SK-N-SH (cell line): ENCODE results near the gene DLEC1. TPM values are rescaled to one million over a fixed set of nuclear protein-coding genes. Genes with fewer than 3 reads are reported as not detected.

Experiments
- CTCF ChIA-PET: fragments of 300-600, 350-600 bp; formaldehyde crosslinking; extraction: SDS; loops from one replicate; lab custom pipeline; 2021; lab: Yijun Ruan, JAX
- POLR2A ChIA-PET: fragments of 350-600 bp; sonication (Branson Sonifier 250); formaldehyde crosslinking; extraction: SDS; loops from one replicate; lab custom pipeline; 2020; ENCODE audit warnings: antibody characterized with exemption, inconsistent platforms; lab: Yijun Ruan, JAX
- DNase-seq: peaks from one replicate; pipeline ENCODE4 v3.0.0; 2012
- H2AFZ ChIP-seq: fragments of 200-600 bp; sonication (generic); 2 replicates; pipeline ENCODE4 v1.8.1; 2016; ENCODE audit warnings: antibody characterized with exemption, mild to moderate bottlenecking, low read depth
- H3F3A ChIP-seq: fragments of 200-600 bp; sonication (generic); replicated peaks from 2 replicates; pipeline ENCODE3; 2016; ENCODE audit warnings: antibody characterized with exemption, mild to moderate bottlenecking; ENCODE audit not compliant: insufficient read depth
- H3K27ac ChIP-seq, 2 experiments: fragments of 200-500 bp in 1 of 2; fragments of 200-600 bp in 1 of 2; sonication (Bioruptor generic) in 1 of 2; sonication (generic), shearing (Covaris generic) in 1 of 2; 2 replicates each; pipeline versions ENCODE4 v1.5.1 to v1.6.1; 2014 to 2016; ENCODE audit warnings: low read depth in 2 of 2, inconsistent platforms in 1 of 2, low read length in 1 of 2, mild to moderate bottlenecking in 1 of 2, mixed read lengths in 1 of 2
- H3K27me3 ChIP-seq: fragments of 200-600 bp; sonication (generic), shearing (Covaris generic); 2 replicates; pipeline ENCODE4 v1.6.1; 2016; ENCODE audit warnings: mixed run types; ENCODE audit not compliant: insufficient read depth
- H3K36me3 ChIP-seq, 2 experiments: fragments of 200-500 bp in 1 of 2; fragments of 200-600 bp in 1 of 2; sonication (Bioruptor generic) in 1 of 2; sonication (generic) in 1 of 2; replicated peaks in 1 of 2; 2 replicates each; pipeline versions ENCODE3 to v1.5.1; 2014 to 2016; ENCODE audit warnings: low read length in 1 of 2, mild to moderate bottlenecking in 1 of 2; ENCODE audit not compliant: insufficient read depth in 2 of 2, control insufficient read depth in 1 of 2
- H3K4me1 ChIP-seq, 2 experiments: fragments of 200-500 bp in 1 of 2; fragments of 200-600 bp in 1 of 2; sonication (Bioruptor generic) in 1 of 2; sonication (generic), shearing (Covaris generic) in 1 of 2; 2 replicates each; pipeline versions ENCODE4 v1.5.1 to v1.6.1; 2014 to 2016; ENCODE audit warnings: low read depth in 1 of 2, low read length in 1 of 2, mixed run types in 1 of 2; ENCODE audit not compliant: insufficient read depth in 2 of 2, control insufficient read depth in 1 of 2
- H3K4me2 ChIP-seq: fragments of 200-600 bp; sonication (generic), shearing (Covaris generic); 2 replicates; pipeline ENCODE4 v1.6.1; 2017; ENCODE audit warnings: mixed run types
- H3K4me3 ChIP-seq, 2 experiments: fragments of 200-500 bp in 1 of 2; fragments of 200-600 bp in 1 of 2; sonication (Bioruptor generic) in 1 of 2; sonication (generic), shearing (Covaris generic) in 1 of 2; 2 replicates each; pipeline versions ENCODE4 v1.5.1 to v1.8.1; 2014 to 2016; ENCODE audit warnings: low read depth in 2 of 2, inconsistent platforms in 1 of 2, low read length in 1 of 2, mild to moderate bottlenecking in 1 of 2, mixed read lengths in 1 of 2, moderate library complexity in 1 of 2
- H3K79me2 ChIP-seq: fragments of 200-600 bp; sonication (generic); 2 replicates; pipeline ENCODE4 v1.8.1; 2017; ENCODE audit warnings: mild to moderate bottlenecking; ENCODE audit not compliant: insufficient read depth
- H3K9ac ChIP-seq: fragments of 200-600 bp; sonication (generic); 2 replicates; pipeline ENCODE4 v1.6.1; 2017; ENCODE audit warnings: mixed run types
- H3K9me2 ChIP-seq: fragments of 200-600 bp; sonication (generic); 2 replicates; pipeline ENCODE4 v1.6.1; 2017; ENCODE audit warnings: mixed run types
- H3K9me3 ChIP-seq: fragments of 200-600 bp; sonication (generic); 2 replicates; pipeline ENCODE4 v1.6.1; 2017; ENCODE audit warnings: mixed run types, mild to moderate bottlenecking, moderate library complexity
- H4K20me1 ChIP-seq: fragments of 200-600 bp; sonication (generic); 2 replicates; pipeline ENCODE4 v1.6.1; 2017; ENCODE audit warnings: mild to moderate bottlenecking, mixed run types; ENCODE audit not compliant: insufficient read depth
- FOXJ3 ChIP-seq: sonication (generic); formaldehyde crosslinking; IDR thresholded peaks from 2 replicates; pipeline ENCODE4 v1.5.1; 2020; ENCODE audit warnings: mild to moderate bottlenecking, missing genetic modification reagents
- FOXM1 ChIP-seq: IDR thresholded peaks from 2 replicates; pipeline ENCODE4 v1.4.0; 2012; ENCODE audit warnings: low read depth, mild to moderate bottlenecking
- GATA2 ChIP-seq: sonication (generic); formaldehyde crosslinking; IDR thresholded peaks from 2 replicates; pipeline ENCODE4 v1.5.0; 2020; ENCODE audit warnings: mild to moderate bottlenecking, missing genetic modification reagents
- MAX ChIP-seq: IDR thresholded peaks from 2 replicates; pipeline ENCODE4 v1.4.0; 2012; ENCODE audit warnings: low read depth
- MEF2A ChIP-seq: IDR thresholded peaks from 2 replicates; pipeline ENCODE4 v1.4.0; 2012; ENCODE audit warnings: low read depth, borderline replicate concordance
- MXI1 ChIP-seq: IDR thresholded peaks from 2 replicates; pipeline ENCODE4 v1.6.1; 2012; ENCODE audit warnings: mild to moderate bottlenecking, low read depth, low read length, improper control_type of control experiment
- NFIC ChIP-seq: IDR thresholded peaks from 2 replicates; pipeline ENCODE4 v1.4.0; 2012; ENCODE audit warnings: borderline replicate concordance
- PBX3 ChIP-seq: IDR thresholded peaks from 2 replicates; pipeline ENCODE4; 2012
- RXRA ChIP-seq: IDR thresholded peaks from 2 replicates; pipeline ENCODE4 v1.4.0; 2012; ENCODE audit warnings: low read depth, mild to moderate bottlenecking, borderline replicate concordance
- SIN3A ChIP-seq: IDR thresholded peaks from 2 replicates; pipeline ENCODE4 v1.6.1; 2012; ENCODE audit warnings: low read depth, mild to moderate bottlenecking, low read length, moderate library complexity, borderline replicate concordance
- SMC3 ChIP-seq: IDR thresholded peaks from 2 replicates; pipeline ENCODE4 v1.6.1; 2012; ENCODE audit warnings: low read depth, low read length, improper control_type of control experiment
- TCF12 ChIP-seq: IDR thresholded peaks from 2 replicates; pipeline ENCODE4 v1.4.0; 2012
- USF1 ChIP-seq: IDR thresholded peaks from 2 replicates; pipeline ENCODE4 v1.4.0; 2012; ENCODE audit warnings: low read depth, borderline replicate concordance
- YY1 ChIP-seq: IDR thresholded peaks from 2 replicates; pipeline ENCODE4 v1.4.0; 2012; ENCODE audit warnings: low read depth, mild to moderate bottlenecking
- WGBS: methylation state at CpG from one replicate; pipeline ENCODE4 v1.1.6; 2017; ENCODE audit warnings: low lambda C conversion rate; 5-methylcytosine and 5-hydroxymethylcytosine counted together
- polyA plus RNA-seq, 3 experiments: library from polyadenylated mRNA; depleted of rRNA; stranded (reverse); fragments of >200 nt; gene quantifications; 2 replicates each; pipeline ENCODE4 v1.2.3, GENCODE V29; 2012
- TF ChIP-seq, protein P1 (sequence below): fragments of 200-600 bp; sonication (generic); IDR thresholded peaks from 2 replicates; pipeline ENCODE4 v1.6.1; 2017; ENCODE audit warnings: antibody characterized with exemption, mild to moderate bottlenecking, moderate library complexity

The DLEC1 gene
- polyA plus RNA-seq, 1 of the 3 experiments (the other 2 are of a cell fraction) = 0.02 TPM

GRCh38 chr3:38109580-38110313, 70.7 kb downstream of the DLEC1 start:
- H3K9me2 ChIP-seq = no peaks in the 10 kb centered on the region
- H3K9ac ChIP-seq = no peak overlapping the region
- no peak overlapping the region for H3K27ac ChIP-seq
- H3K4me1 ChIP-seq = no peaks in the 10 kb centered on the region
- peaks cover 12% of the 10 kb centered on the region for H3K9me3 ChIP-seq
- no peaks in the 10 kb centered on the region for H3K79me2 ChIP-seq
- ChIA-PET POLR2A (no interaction called here), CTCF (interaction anchor here (1.0 kb wide), 1 partner anchor 370 kb away, joined by 6 read pairs; no protein-coding TSS in a partner anchor)
- no peak overlapping the region for H2AFZ ChIP-seq
- TF ChIP-seq YY1 (no peak), USF1 (no peak), FOXM1 (no peak), TCF12 (no peak)
- TF ChIP-seq, protein P1, sequence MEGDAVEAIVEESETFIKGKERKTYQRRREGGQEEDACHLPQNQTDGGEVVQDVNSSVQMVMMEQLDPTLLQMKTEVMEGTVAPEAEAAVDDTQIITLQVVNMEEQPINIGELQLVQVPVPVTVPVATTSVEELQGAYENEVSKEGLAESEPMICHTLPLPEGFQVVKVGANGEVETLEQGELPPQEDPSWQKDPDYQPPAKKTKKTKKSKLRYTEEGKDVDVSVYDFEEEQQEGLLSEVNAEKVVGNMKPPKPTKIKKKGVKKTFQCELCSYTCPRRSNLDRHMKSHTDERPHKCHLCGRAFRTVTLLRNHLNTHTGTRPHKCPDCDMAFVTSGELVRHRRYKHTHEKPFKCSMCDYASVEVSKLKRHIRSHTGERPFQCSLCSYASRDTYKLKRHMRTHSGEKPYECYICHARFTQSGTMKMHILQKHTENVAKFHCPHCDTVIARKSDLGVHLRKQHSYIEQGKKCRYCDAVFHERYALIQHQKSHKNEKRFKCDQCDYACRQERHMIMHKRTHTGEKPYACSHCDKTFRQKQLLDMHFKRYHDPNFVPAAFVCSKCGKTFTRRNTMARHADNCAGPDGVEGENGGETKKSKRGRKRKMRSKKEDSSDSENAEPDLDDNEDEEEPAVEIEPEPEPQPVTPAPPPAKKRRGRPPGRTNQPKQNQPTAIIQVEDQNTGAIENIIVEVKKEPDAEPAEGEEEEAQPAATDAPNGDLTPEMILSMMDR = no peak
- no peaks in the 10 kb centered on the region for H3K27me3 ChIP-seq
- no peaks in the 10 kb centered on the region for H3K36me3 ChIP-seq
- H3F3A ChIP-seq = no peaks in the 10 kb centered on the region
- WGBS = 83% methylated on average over 6 of the region's 17 CpGs
- H4K20me1 ChIP-seq = no peaks in the 10 kb centered on the region
- no peak overlapping the region for H3K4me3 ChIP-seq
- DNase-seq = no peak
- H3K4me2 ChIP-seq = no peak overlapping the region

- ChIA-PET CTCF (interaction anchor here (1.6 kb wide), 1 partner anchor 7 kb away, joined by 5 read pairs; no protein-coding TSS in a partner anchor), POLR2A (no interaction called here)
- no peaks in the 10 kb centered on the region for H3K79me2 ChIP-seq
- H2AFZ ChIP-seq = no peak overlapping the region
- no peak overlapping the region for H3K4me3 ChIP-seq
- H3K27ac ChIP-seq = no peak overlapping the region
- H3K36me3 ChIP-seq = no peaks in the 10 kb centered on the region
- no peak for DNase-seq
- no peaks in the 10 kb centered on the region for H3K27me3 ChIP-seq
- no peaks in the 10 kb centered on the region for H3K4me1 ChIP-seq
- no peak overlapping the region for H3K9ac ChIP-seq
- H3K9me2 ChIP-seq = no peaks in the 10 kb centered on the region
- H4K20me1 ChIP-seq = no peaks in the 10 kb centered on the region
- 73% methylated on average over 6 of the region's 6 CpGs for WGBS
- peaks cover 7% of the 10 kb centered on the region; the same call in 1 of the 2 replicates for H3K9me3 ChIP-seq
- no peak overlapping the region for H3K4me2 ChIP-seq
- no peak for TF ChIP-seq YY1
- no peak for TF ChIP-seq MAX
- TF ChIP-seq GATA2 = no peak
- TF ChIP-seq RXRA = no peak
- TF ChIP-seq SIN3A = no peak
- TF ChIP-seq SMC3 = no peak
- TF ChIP-seq FOXJ3 (CRISPR knock-in tag) = no peak
- TF ChIP-seq USF1 = no peak
- TF ChIP-seq MXI1 = no peak
- TF ChIP-seq NFIC = no peak
- TF ChIP-seq MEF2A = no peak
- TF ChIP-seq PBX3 = no peak
- H3F3A ChIP-seq = no peaks in the 10 kb centered on the region
Measured at GRCh38 chr3:38110314-38111050, 71.5 kb downstream of the DLEC1 start.
